ENCODE data around the gene DHRSX. TPM values are rescaled to one million over a fixed set of nuclear protein-coding genes. Genes with fewer than 3 reads are reported as not detected.
A peak's percentile ranks its signal among the peaks of the same experiment; 100 is the strongest.

DHRSX gene
- total and polyA plus RNA-seq, 2 experiments from 2014 or later = 37.2 to 71.7 TPM

DNA sequence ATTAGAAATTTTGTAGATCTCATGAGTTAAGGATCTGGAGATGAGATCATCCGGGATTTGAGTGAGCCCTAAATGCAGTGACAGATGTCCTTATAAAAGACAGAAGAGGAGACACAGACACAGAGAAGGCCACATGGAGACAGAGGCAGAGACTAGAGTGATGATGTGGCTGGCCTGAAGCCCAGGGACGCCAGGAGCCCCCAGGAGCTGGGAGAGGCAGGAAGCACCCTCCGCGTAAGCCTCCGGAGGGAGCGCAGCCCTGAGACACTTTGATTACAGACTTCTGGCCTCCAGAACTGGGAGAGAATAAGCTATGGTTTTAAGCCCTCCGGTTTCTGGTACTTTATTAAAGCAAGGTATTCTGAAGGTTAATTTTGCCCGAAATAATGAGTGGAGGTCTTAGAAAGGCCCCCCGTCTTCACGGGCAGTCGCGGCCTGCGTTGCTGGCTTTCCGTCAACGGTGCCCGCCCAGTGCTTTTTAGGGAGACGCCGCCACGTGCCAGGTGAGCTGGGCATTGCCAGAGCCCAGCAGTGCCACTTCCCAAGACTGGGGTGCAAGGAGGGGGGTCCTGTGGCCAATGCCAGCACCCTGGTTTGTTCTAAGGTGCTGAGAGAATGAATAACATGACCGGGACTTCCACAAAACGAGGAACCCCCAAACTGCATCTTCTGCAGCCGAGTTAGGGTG, 8.1 kb downstream of the DHRSX start:
- Histone ChIP-seq H3K4me1 (ENCODE audit: insufficient read depth) (peaks cover 8% of the 10 kb centered on the region), H3K79me2 (peaks cover 97% of the 10 kb centered on the region)
- TF ChIP-seq EZH2phosphoT487 (IDR thresholded peaks at IDR 0.05; ENCODE audit: low read depth, severe bottlenecking, unreplicated experiment) = no peak
- TF ChIP-seq, protein P1, sequence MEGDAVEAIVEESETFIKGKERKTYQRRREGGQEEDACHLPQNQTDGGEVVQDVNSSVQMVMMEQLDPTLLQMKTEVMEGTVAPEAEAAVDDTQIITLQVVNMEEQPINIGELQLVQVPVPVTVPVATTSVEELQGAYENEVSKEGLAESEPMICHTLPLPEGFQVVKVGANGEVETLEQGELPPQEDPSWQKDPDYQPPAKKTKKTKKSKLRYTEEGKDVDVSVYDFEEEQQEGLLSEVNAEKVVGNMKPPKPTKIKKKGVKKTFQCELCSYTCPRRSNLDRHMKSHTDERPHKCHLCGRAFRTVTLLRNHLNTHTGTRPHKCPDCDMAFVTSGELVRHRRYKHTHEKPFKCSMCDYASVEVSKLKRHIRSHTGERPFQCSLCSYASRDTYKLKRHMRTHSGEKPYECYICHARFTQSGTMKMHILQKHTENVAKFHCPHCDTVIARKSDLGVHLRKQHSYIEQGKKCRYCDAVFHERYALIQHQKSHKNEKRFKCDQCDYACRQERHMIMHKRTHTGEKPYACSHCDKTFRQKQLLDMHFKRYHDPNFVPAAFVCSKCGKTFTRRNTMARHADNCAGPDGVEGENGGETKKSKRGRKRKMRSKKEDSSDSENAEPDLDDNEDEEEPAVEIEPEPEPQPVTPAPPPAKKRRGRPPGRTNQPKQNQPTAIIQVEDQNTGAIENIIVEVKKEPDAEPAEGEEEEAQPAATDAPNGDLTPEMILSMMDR (IDR thresholded peaks at IDR 0.05; ENCODE audit: poor library complexity) = no peak
- TF ChIP-seq EZH2 (IDR thresholded peaks at IDR 0.05; ENCODE audit: borderline replicate concordance) = no peak

DNA sequence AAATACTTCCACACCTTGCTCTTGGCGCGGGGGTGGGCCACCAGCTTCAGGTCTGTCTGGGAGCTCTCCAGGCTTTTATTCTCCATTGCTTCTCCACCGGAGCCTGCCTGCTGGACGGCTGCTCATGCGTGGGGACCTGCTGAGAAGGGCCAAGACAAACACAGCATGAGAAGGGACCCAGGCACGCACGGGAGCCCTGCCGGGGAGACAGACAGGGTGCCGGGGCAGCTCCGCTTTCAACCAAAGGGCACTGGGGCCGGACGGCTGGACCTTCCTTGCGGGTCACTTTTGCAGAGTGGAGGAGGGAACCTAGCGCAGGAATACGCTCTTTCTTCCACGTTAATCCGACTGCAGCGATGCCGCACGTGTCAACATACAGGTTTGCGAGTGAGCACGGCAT, 10.1 kb downstream of the DHRSX start:
- Histone ChIP-seq H3K4me2 (no peak overlapping the region), H3K9me3 (ENCODE audit: low read depth) (no peaks in the 10 kb centered on the region), H3K79me2 (peaks cover 97% of the 10 kb centered on the region), H3K27ac (no peak overlapping the region), H3K9me2 (replicated peaks; ENCODE audit: insufficient read depth) (no peaks in the 10 kb centered on the region), H3K4me3 (no peak overlapping the region), H3K4me1 (ENCODE audit: insufficient read depth) (no peaks in the 10 kb centered on the region), H3K36me3 (replicated peaks; ENCODE audit: insufficient read depth, low read depth) (no peaks in the 10 kb centered on the region), H4K20me1 (ENCODE audit: insufficient read depth, poor library complexity, severe bottlenecking) (peaks cover 27% of the 10 kb centered on the region), H3K27me3 (no peaks in the 10 kb centered on the region), H2AFZ (no peak overlapping the region)
- WGBS (ENCODE audit: low lambda C conversion rate, missing lambda C conversion rate) = 94% methylated on average over 22 of the region's 22 CpGs
- DNase-seq (ENCODE audit: low spot score) = no peak
- TF ChIP-seq EZH2 (IDR thresholded peaks at IDR 0.05; ENCODE audit: borderline replicate concordance) (no peak), EZH2phosphoT487 (IDR thresholded peaks at IDR 0.05; ENCODE audit: low read depth, severe bottlenecking, unreplicated experiment) (no peak)
- TF ChIP-seq, protein P1 (IDR thresholded peaks at IDR 0.05; ENCODE audit: poor library complexity) = no peak

More for the DNA sequence above, 8.1 kb downstream of the DHRSX start:
- no peak overlapping the region for H3K4me3 ChIP-seq
- peaks cover 23% of the 10 kb centered on the region for H4K20me1 ChIP-seq (ENCODE audit: insufficient read depth, poor library complexity, severe bottlenecking)
- H2AFZ ChIP-seq = no peak overlapping the region
- H3K9me3 ChIP-seq (ENCODE audit: low read depth) = no peaks in the 10 kb centered on the region
- H3K27ac ChIP-seq = peak overlapping the region; percentile 30
- 95% methylated on average over 22 of the region's 22 CpGs for WGBS (ENCODE audit: low lambda C conversion rate, missing lambda C conversion rate)
- no peaks in the 10 kb centered on the region for H3K27me3 ChIP-seq
- DNase-seq (ENCODE audit: low spot score) = no peak
- no peaks in the 10 kb centered on the region for H3K36me3 ChIP-seq (replicated peaks; ENCODE audit: insufficient read depth, low read depth)
- H3K9me2 ChIP-seq (replicated peaks; ENCODE audit: insufficient read depth) = no peaks in the 10 kb centered on the region
- H3K4me2 ChIP-seq = no peak overlapping the region

DNA sequence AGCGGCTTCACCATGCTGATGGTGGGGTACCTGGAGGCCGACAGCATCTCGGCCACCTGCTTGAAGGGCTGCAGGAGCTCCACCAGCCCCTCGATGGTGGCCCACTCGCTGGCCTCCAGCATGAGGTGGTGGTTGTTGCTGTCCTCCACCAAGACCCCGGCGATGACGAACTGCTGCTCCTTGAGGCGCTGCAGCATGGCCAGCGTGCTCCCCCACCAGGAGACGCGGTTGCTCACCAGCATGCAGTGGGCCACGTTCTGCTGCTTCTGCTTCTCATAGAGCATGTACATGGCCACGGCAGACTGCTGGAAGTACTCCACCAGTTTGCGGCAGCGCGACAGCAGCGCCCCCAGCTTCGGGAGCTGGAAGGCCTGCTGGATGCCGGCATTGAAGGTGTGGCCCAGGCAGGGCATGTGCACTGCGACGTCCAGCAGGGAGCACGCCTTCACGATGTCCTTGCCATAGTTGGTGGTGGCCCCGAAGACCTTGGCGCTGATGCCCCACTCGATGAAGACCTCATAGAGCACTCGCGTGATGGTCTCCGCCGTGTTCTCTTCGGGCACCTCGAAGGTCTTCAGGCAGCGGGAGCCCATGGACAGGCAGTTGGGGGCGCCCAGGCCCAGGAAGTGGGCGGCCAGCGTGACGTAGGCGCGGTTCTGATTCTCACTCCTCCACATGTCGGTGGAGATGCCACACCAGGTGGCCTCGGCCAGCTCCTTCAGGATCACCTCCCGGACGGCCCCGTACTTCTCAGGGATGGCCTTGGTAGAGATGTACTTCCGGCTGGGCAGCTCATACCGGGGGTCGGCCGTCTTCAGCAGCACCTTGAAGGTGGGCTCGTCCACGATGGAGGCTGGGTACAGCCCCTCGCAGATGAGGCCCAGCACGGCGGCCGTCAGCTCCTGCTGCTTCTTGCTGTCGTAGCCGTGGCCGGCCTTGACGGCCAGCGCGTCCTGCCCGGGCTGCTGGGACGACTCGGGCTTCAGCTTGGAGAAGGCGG, 11.0 kb downstream of the DHRSX start:
- H3K27ac ChIP-seq = no peak overlapping the region
- H3K36me3 ChIP-seq (replicated peaks; ENCODE audit: insufficient read depth, low read depth) = no peaks in the 10 kb centered on the region
- H3K4me1 ChIP-seq (ENCODE audit: insufficient read depth) = no peaks in the 10 kb centered on the region
- TF ChIP-seq EZH2 (IDR thresholded peaks at IDR 0.05; ENCODE audit: borderline replicate concordance) = no peak
- no peak for TF ChIP-seq EZH2phosphoT487 (IDR thresholded peaks at IDR 0.05; ENCODE audit: low read depth, severe bottlenecking, unreplicated experiment)
- TF ChIP-seq, protein P1 (IDR thresholded peaks at IDR 0.05; ENCODE audit: poor library complexity) = no peak
- no peaks in the 10 kb centered on the region for H3K9me2 ChIP-seq (replicated peaks; ENCODE audit: insufficient read depth)
- H3K4me2 ChIP-seq = no peak overlapping the region
- H2AFZ ChIP-seq = no peak overlapping the region
- DNase-seq (ENCODE audit: low spot score) = no peak
- no peaks in the 10 kb centered on the region for H3K27me3 ChIP-seq
- H3K9me3 ChIP-seq (ENCODE audit: low read depth) = no peaks in the 10 kb centered on the region
- no peak overlapping the region for H3K4me3 ChIP-seq
- peaks cover 94% of the 10 kb centered on the region for H3K79me2 ChIP-seq
- WGBS (ENCODE audit: low lambda C conversion rate, missing lambda C conversion rate) = 98% methylated on average over 63 of the region's 65 CpGs
- peaks cover 19% of the 10 kb centered on the region for H4K20me1 ChIP-seq (ENCODE audit: insufficient read depth, poor library complexity, severe bottlenecking)
